GM12878 (cell line): ENCODE measurements around the gene PPP1R11. TPM values are rescaled to one million over a fixed set of nuclear protein-coding genes. Genes with fewer than 3 reads are reported as not detected.

Experiments
- ATF7 ChIP-seq: fragments of 450-650 bp; IDR thresholded peaks from 2 replicates; pipeline ENCODE4 v1.6.1; 2016; ENCODE audit warnings: low read depth, mild to moderate bottlenecking
- BMI1 ChIP-seq: fragments of 450-650 bp; IDR thresholded peaks from 2 replicates; pipeline ENCODE4 v1.6.1; 2016; ENCODE audit warnings: mild to moderate bottlenecking, moderate library complexity, borderline replicate concordance
- EED ChIP-seq: sonication (generic); IDR thresholded peaks from 2 replicates; pipeline ENCODE4 v1.6.1; 2016; ENCODE audit warnings: antibody characterized with exemption, low read depth
- IKZF1 ChIP-seq: fragments of 450-650 bp; conservative IDR thresholded peaks from 2 replicates; pipeline ENCODE4 v1.6.1; 2017; ENCODE audit warnings: antibody characterized with exemption, mild to moderate bottlenecking
- JUND ChIP-seq: IDR thresholded peaks from 2 replicates; pipeline ENCODE4 v1.6.1; 2012; ENCODE audit warnings: low read depth, mild to moderate bottlenecking, low read length, improper control_type of control experiment, moderate library complexity
- KDM1A ChIP-seq: fragments of 200-600 bp; sonication (generic); IDR thresholded peaks from 2 replicates; pipeline ENCODE4 v1.6.1; 2016; ENCODE audit warnings: borderline replicate concordance
- NBN ChIP-seq: fragments of 450-650 bp; IDR thresholded peaks from 2 replicates; pipeline ENCODE4 v1.6.1; 2016
- POLR2AphosphoS5 ChIP-seq: IDR thresholded peaks from 2 replicates; pipeline ENCODE4 v1.6.1; 2011; ENCODE audit warnings: mild to moderate bottlenecking, low read length, inconsistent platforms
- RB1 ChIP-seq: fragments of 450-650 bp; formaldehyde crosslinking; IDR thresholded peaks from 2 replicates; pipeline ENCODE4 v1.6.1; 2017; ENCODE audit warnings: mild to moderate bottlenecking, borderline replicate concordance
- RFX5 ChIP-seq: IDR thresholded peaks from 2 replicates; pipeline ENCODE4 v1.6.1; 2011; ENCODE audit warnings: low read depth, low read length, improper control_type of control experiment
- SPI1 ChIP-seq: IDR thresholded peaks from 2 replicates; pipeline ENCODE4 v1.6.1; 2011; ENCODE audit warnings: low read depth, mild to moderate bottlenecking, low read length, moderate library complexity, borderline replicate concordance; ENCODE audit not compliant: insufficient read depth
- ZNF622 ChIP-seq: fragments of 450-650 bp; IDR thresholded peaks from 2 replicates; pipeline ENCODE4 v1.6.1; 2017; ENCODE audit warnings: mild to moderate bottlenecking, inconsistent platforms
- polyA plus RNA-seq, 11 experiments: library from polyadenylated mRNA; depleted of rRNA in 4 of 11; unstranded in 6 of 11; stranded (reverse) in 5 of 11; fragments of >200 nt; fragmentation: Nextera tagmentation in 4 of 11; fragmentation: Illumina TruSeq in 1 of 11; extraction: Ambion mirVana in 4 of 11; extraction: Trizol in 1 of 11; gene quantifications; 1 replicate in 1 of 11; 2 replicates in 10 of 11; pipeline versions ENCODE4 v1.2.1 to v1.2.3, GENCODE V29; 2011 to 2016; ENCODE audit warnings: inconsistent platforms in 2 of 11, missing spikeins in 2 of 11, low read depth in 1 of 11
- total RNA-seq, 4 experiments: library from RNA; depleted of rRNA in 3 of 4; stranded (reverse); fragments of >200 nt in 3 of 4; fragmentation: Illumina TruSeq in 1 of 4; extraction: Trizol in 1 of 4; gene quantifications; 2 replicates each; pipeline versions ENCODE4 v1.2.1 to v1.2.3, GENCODE V29; 2013 to 2021
- TF ChIP-seq, protein P1 (sequence below): fragments of 150-350 bp; IDR thresholded peaks from 2 replicates; pipeline ENCODE4 v1.6.1; 2016; ENCODE audit warnings: low read depth, low read length
- TF ChIP-seq, protein P2 (sequence below): IDR thresholded peaks from 2 replicates; pipeline ENCODE4 v1.6.1; 2012; ENCODE audit warnings: low read length, inconsistent platforms
- TF ChIP-seq, protein P3 (sequence below): fragments of 450-650 bp; IDR thresholded peaks from 2 replicates; pipeline ENCODE4 v1.6.1; 2016; ENCODE audit warnings: mild to moderate bottlenecking
- TF ChIP-seq, protein P4 (sequence below): IDR thresholded peaks from 2 replicates; pipeline ENCODE4 v1.6.1; 2011; ENCODE audit warnings: low read depth, low read length, improper control_type of control experiment, borderline replicate concordance
- TF ChIP-seq, protein P5 (sequence below): fragments of 450-650 bp; IDR thresholded peaks from 2 replicates; pipeline ENCODE4 v1.6.1; 2017; ENCODE audit warnings: mild to moderate bottlenecking, moderate library complexity

Gene PPP1R11
- total and polyA plus RNA-seq, 10 of the 15 experiments (the other 5 are each of a cell fraction or from before 2014, with no cell fraction given) = 12.6 to 56.1 (median 33.5) TPM

DNA sequence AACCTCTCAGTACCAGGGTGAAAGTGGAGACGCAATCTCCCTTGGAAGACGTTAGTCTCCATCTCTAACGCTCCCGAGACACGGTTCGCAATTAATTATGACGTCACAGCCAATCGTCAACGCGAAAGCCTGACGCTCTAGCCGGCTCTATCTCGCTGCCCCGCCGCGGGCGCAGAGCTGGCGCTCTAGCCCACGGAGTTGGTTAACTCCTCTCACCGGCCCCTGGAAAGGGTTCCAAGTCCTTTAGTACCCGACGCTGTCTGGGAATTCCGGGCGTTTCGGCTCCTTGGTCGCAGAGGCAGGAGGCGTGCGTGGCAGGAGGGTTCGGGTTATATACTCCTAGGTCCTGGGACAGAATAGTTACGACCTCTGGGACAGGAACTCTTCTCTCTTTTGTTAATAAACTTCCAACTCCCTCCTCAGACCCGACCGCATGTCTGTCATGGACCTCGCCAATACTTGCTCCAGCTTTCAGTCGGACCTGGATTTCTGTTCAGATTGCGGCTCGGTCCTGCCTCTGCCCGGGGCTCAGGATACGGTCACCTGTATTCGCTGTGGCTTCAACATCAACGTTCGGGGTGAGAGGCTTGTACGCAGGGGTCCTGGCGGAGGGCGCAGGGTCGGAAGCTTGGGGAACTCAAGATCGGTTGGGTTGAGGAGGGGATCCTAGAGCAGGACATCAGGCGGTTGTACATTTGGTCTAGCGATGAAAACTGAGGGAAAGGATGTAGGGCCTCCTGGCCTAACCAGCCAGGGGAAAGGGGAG, 5.7 kb upstream of the PPP1R11 start, which contains the start of gene POLR1H (continued):
- TF ChIP-seq, protein P1, sequence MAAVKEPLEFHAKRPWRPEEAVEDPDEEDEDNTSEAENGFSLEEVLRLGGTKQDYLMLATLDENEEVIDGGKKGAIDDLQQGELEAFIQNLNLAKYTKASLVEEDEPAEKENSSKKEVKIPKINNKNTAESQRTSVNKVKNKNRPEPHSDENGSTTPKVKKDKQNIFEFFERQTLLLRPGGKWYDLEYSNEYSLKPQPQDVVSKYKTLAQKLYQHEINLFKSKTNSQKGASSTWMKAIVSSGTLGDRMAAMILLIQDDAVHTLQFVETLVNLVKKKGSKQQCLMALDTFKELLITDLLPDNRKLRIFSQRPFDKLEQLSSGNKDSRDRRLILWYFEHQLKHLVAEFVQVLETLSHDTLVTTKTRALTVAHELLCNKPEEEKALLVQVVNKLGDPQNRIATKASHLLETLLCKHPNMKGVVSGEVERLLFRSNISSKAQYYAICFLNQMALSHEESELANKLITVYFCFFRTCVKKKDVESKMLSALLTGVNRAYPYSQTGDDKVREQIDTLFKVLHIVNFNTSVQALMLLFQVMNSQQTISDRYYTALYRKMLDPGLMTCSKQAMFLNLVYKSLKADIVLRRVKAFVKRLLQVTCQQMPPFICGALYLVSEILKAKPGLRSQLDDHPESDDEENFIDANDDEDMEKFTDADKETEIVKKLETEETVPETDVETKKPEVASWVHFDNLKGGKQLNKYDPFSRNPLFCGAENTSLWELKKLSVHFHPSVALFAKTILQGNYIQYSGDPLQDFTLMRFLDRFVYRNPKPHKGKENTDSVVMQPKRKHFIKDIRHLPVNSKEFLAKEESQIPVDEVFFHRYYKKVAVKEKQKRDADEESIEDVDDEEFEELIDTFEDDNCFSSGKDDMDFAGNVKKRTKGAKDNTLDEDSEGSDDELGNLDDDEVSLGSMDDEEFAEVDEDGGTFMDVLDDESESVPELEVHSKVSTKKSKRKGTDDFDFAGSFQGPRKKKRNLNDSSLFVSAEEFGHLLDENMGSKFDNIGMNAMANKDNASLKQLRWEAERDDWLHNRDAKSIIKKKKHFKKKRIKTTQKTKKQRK = no peak
- no peak; the same call in 1 of the 2 replicates for TF ChIP-seq JUND
- TF ChIP-seq NBN = peak; percentile 100
- TF ChIP-seq POLR2AphosphoS5 = peak; percentile 97
- TF ChIP-seq, protein P2, sequence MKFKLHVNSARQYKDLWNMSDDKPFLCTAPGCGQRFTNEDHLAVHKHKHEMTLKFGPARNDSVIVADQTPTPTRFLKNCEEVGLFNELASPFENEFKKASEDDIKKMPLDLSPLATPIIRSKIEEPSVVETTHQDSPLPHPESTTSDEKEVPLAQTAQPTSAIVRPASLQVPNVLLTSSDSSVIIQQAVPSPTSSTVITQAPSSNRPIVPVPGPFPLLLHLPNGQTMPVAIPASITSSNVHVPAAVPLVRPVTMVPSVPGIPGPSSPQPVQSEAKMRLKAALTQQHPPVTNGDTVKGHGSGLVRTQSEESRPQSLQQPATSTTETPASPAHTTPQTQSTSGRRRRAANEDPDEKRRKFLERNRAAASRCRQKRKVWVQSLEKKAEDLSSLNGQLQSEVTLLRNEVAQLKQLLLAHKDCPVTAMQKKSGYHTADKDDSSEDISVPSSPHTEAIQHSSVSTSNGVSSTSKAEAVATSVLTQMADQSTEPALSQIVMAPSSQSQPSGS = peak; percentile 82
- no peak for TF ChIP-seq BMI1
- no peak for TF ChIP-seq KDM1A
- peak; percentile 32; the same call in 1 of the 2 replicates for TF ChIP-seq RFX5
- TF ChIP-seq, protein P3, sequence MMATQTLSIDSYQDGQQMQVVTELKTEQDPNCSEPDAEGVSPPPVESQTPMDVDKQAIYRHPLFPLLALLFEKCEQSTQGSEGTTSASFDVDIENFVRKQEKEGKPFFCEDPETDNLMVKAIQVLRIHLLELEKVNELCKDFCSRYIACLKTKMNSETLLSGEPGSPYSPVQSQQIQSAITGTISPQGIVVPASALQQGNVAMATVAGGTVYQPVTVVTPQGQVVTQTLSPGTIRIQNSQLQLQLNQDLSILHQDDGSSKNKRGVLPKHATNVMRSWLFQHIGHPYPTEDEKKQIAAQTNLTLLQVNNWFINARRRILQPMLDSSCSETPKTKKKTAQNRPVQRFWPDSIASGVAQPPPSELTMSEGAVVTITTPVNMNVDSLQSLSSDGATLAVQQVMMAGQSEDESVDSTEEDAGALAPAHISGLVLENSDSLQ = no peak
- peak; percentile 80 for TF ChIP-seq IKZF1
- peak; percentile 99 for TF ChIP-seq ATF7
- TF ChIP-seq SPI1 = no peak
- TF ChIP-seq, protein P4, sequence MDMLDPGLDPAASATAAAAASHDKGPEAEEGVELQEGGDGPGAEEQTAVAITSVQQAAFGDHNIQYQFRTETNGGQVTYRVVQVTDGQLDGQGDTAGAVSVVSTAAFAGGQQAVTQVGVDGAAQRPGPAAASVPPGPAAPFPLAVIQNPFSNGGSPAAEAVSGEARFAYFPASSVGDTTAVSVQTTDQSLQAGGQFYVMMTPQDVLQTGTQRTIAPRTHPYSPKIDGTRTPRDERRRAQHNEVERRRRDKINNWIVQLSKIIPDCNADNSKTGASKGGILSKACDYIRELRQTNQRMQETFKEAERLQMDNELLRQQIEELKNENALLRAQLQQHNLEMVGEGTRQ = no peak
- TF ChIP-seq ZNF622 = no peak
- TF ChIP-seq, protein P5, sequence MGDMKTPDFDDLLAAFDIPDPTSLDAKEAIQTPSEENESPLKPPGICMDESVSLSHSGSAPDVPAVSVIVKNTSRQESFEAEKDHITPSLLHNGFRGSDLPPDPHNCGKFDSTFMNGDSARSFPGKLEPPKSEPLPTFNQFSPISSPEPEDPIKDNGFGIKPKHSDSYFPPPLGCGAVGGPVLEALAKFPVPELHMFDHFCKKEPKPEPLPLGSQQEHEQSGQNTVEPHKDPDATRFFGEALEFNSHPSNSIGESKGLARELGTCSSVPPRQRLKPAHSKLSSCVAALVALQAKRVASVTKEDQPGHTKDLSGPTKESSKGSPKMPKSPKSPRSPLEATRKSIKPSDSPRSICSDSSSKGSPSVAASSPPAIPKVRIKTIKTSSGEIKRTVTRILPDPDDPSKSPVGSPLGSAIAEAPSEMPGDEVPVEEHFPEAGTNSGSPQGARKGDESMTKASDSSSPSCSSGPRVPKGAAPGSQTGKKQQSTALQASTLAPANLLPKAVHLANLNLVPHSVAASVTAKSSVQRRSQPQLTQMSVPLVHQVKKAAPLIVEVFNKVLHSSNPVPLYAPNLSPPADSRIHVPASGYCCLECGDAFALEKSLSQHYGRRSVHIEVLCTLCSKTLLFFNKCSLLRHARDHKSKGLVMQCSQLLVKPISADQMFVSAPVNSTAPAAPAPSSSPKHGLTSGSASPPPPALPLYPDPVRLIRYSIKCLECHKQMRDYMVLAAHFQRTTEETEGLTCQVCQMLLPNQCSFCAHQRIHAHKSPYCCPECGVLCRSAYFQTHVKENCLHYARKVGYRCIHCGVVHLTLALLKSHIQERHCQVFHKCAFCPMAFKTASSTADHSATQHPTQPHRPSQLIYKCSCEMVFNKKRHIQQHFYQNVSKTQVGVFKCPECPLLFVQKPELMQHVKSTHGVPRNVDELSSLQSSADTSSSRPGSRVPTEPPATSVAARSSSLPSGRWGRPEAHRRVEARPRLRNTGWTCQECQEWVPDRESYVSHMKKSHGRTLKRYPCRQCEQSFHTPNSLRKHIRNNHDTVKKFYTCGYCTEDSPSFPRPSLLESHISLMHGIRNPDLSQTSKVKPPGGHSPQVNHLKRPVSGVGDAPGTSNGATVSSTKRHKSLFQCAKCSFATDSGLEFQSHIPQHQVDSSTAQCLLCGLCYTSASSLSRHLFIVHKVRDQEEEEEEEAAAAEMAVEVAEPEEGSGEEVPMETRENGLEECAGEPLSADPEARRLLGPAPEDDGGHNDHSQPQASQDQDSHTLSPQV = peak; percentile 50; the same call in 1 of the 2 replicates
- peak; percentile 36; the same call in 1 of the 2 replicates for TF ChIP-seq EED
- peak; percentile 28; the same call in 1 of the 2 replicates for TF ChIP-seq RB1
